ENCODE results near the gene COMMD10.

DNA sequence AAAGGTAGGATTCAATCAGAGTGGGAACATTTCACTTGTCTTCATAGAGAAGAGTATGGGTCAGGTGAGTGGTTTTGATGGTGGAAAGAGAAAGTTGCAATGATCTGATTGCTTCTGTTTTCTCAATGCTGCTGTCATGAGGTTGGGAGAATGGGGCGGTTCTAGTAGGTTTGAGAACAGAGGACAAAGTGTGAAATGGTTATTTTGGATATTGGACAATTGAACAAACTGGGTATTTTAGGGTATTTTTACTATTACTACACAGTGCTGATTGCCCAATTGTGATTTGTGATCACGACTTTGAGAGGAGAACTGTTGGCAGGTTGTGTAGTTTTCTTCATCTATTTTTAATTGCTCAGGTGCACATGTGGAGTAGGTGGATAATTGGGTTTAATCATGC is 60.2 kb downstream of the COMMD10 start:
- TF ChIP-seq, protein P1, sequence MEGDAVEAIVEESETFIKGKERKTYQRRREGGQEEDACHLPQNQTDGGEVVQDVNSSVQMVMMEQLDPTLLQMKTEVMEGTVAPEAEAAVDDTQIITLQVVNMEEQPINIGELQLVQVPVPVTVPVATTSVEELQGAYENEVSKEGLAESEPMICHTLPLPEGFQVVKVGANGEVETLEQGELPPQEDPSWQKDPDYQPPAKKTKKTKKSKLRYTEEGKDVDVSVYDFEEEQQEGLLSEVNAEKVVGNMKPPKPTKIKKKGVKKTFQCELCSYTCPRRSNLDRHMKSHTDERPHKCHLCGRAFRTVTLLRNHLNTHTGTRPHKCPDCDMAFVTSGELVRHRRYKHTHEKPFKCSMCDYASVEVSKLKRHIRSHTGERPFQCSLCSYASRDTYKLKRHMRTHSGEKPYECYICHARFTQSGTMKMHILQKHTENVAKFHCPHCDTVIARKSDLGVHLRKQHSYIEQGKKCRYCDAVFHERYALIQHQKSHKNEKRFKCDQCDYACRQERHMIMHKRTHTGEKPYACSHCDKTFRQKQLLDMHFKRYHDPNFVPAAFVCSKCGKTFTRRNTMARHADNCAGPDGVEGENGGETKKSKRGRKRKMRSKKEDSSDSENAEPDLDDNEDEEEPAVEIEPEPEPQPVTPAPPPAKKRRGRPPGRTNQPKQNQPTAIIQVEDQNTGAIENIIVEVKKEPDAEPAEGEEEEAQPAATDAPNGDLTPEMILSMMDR (optimal IDR thresholded peaks at IDR 0.05 in 1 of 3, IDR thresholded peaks at IDR 0.05 in 1 of 3, conservative IDR thresholded peaks at IDR 0.05 in 1 of 3; ENCODE audit: extremely low read depth in 1 of 3, insufficient read depth in 2 of 3, low read length in 3 of 3): no peak
- TF ChIP-seq EZH2 (IDR thresholded peaks at IDR 0.05; ENCODE audit: low read length): no peak
